Measurements from ENCODE around the gene SMIM36. TPM values are rescaled to one million over a fixed set of nuclear protein-coding genes. Genes with fewer than 3 reads are reported as not detected.
"Not testable (repeated sequence)": the region's sequence is repeated elsewhere in the genome, so short reads cannot be mapped to it uniquely, and the experiment has no call there.

SMIM36 gene
- total RNA-seq, 1 donor from 2014 or later: not detected

GRCh38 chr17:55434721-55435120, 76.5 kb downstream of the SMIM36 start:
- Histone ChIP-seq H3K27me3 (no peaks in the 10 kb centered on the region), H3K4me3 (no peak overlapping the region), H3K27ac (no peak overlapping the region), H3K36me3 (no peaks in the 10 kb centered on the region), H3K9me3 (no peaks in the 10 kb centered on the region), H3K4me1 (peaks cover 27% of the 10 kb centered on the region)
- intact Hi-C loops (cut with DNase I): no loop called here
- TF ChIP-seq POLR2AphosphoS5 (IDR thresholded peaks at IDR 0.05; ENCODE audit: insufficient read depth in 1 of 2, low read depth in 1 of 2): no peak
- TF ChIP-seq, protein P1, sequence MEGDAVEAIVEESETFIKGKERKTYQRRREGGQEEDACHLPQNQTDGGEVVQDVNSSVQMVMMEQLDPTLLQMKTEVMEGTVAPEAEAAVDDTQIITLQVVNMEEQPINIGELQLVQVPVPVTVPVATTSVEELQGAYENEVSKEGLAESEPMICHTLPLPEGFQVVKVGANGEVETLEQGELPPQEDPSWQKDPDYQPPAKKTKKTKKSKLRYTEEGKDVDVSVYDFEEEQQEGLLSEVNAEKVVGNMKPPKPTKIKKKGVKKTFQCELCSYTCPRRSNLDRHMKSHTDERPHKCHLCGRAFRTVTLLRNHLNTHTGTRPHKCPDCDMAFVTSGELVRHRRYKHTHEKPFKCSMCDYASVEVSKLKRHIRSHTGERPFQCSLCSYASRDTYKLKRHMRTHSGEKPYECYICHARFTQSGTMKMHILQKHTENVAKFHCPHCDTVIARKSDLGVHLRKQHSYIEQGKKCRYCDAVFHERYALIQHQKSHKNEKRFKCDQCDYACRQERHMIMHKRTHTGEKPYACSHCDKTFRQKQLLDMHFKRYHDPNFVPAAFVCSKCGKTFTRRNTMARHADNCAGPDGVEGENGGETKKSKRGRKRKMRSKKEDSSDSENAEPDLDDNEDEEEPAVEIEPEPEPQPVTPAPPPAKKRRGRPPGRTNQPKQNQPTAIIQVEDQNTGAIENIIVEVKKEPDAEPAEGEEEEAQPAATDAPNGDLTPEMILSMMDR (IDR thresholded peaks at IDR 0.05): no peak
- TF ChIP-seq POLR2A (IDR thresholded peaks at IDR 0.05): no peak
- DNase-seq (ENCODE audit: extremely low spot score in 2 of 2): no peak

DNA sequence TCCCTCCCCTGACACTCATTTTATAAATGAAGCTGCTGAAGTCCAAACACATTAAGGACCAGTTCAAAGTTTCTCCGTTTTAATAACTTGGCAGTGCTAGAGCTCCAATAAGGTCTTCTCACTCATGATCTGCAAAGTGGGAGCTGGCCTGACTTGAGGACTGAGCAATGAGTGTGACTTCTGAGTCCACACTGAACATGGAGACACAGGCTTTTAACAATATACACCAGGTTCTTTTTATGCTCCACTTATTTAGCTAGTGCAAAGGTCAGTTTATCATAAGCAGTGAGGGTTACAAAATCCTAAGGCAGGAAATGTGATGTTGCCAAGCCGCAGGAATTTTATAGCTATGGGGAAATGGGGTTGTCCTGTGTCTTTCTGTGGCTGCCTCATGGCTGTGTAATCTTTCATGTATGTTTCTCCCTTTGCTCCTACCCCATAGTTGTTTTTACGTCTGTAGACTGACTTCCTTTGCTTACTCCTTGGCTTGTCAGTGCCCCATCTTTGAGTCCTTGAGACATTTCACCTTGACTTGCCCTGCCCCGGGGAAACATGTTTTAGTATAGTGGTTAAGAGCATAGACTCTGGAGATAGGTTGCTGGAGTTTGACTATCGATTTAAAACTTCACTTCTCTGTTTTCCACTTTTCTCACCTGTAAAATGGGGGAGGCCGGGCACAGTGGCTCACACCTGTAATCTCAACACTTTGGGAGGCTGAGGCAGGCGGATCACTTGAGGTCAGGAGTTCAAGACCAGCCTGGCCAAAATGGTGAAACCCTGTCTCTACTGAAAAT, 77.4 kb downstream of the SMIM36 start:
- H3K27ac ChIP-seq: peak overlapping the region; percentile 56
- DNase-seq (ENCODE audit: extremely low spot score in 2 of 2): peak in 1 of 2 donors; percentile 89
- no peaks in the 10 kb centered on the region for H3K27me3 ChIP-seq
- H3K4me3 ChIP-seq: no peak overlapping the region
- peak in 1 of 2 donors; percentile 31 for TF ChIP-seq POLR2AphosphoS5 (IDR thresholded peaks at IDR 0.05; ENCODE audit: insufficient read depth in 1 of 2, low read depth in 1 of 2)
- TF ChIP-seq, protein P1 (IDR thresholded peaks at IDR 0.05): no peak
- no peaks in the 10 kb centered on the region for H3K36me3 ChIP-seq
- intact Hi-C loops (cut with DNase I): no loop called here
- no peaks in the 10 kb centered on the region for H3K9me3 ChIP-seq
- H3K4me1 ChIP-seq: peaks cover 27% of the 10 kb centered on the region

- intact Hi-C loops (cut with DNase I): no loop called here
- H3K27me3 ChIP-seq: no peaks in the 10 kb centered on the region
- H3K9me3 ChIP-seq: no peaks in the 10 kb centered on the region
- H3K27ac ChIP-seq: peak overlapping the region; percentile 56
- DNase-seq (ENCODE audit: extremely low spot score in 2 of 2): no peak
- H3K4me1 ChIP-seq: peaks cover 27% of the 10 kb centered on the region
- TF ChIP-seq POLR2AphosphoS5 (IDR thresholded peaks at IDR 0.05; ENCODE audit: insufficient read depth in 1 of 2, low read depth in 1 of 2) (no peak), POLR2A (IDR thresholded peaks at IDR 0.05) (no peak)
- TF ChIP-seq, protein P1 (IDR thresholded peaks at IDR 0.05): no peak
- no peak overlapping the region for H3K4me3 ChIP-seq
- H3K36me3 ChIP-seq: no peaks in the 10 kb centered on the region
These were observed 78.1 kb downstream of the SMIM36 start for GRCh38 chr17:55433029-55433628.

GRCh38 chr17:55432358-55433028, 78.8 kb downstream of the SMIM36 start:
- H3K27ac ChIP-seq: peak overlapping the region; percentile 56
- H3K4me1 ChIP-seq: peaks cover 27% of the 10 kb centered on the region
- intact Hi-C loops (cut with DNase I): no loop called here

DNA sequence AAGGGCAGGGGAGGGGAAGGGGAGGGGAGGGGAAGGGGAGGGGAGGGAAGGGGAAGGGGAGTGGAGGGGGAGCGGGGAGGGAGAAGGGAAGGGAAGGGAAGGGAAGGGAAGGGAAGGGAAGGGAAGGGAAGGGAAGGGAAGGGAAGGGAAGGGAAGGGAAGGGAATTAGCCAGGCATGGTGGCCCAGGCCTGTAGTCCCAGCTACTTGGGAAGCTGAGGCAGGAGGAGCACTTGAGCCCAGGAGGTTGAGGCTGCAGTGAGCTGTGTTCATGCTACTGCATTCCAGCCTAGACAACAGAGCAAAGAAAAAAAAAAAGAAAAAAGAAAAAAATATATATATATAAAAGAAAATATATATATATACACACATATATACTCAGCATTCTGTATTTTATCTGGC, 79.3 kb downstream of the SMIM36 start:
- H3K27me3 ChIP-seq; DNase-seq (ENCODE audit: extremely low spot score in 2 of 2); H3K27ac ChIP-seq; H3K36me3 ChIP-seq; H3K9me3 ChIP-seq; intact Hi-C loops (cut with DNase I); H3K4me3 ChIP-seq: not testable (repeated sequence)
- peaks cover 27% of the 10 kb centered on the region for H3K4me1 ChIP-seq

More at GRCh38 chr17:55432358-55433028, 78.8 kb downstream of the SMIM36 start:
- no peak for DNase-seq (ENCODE audit: extremely low spot score in 2 of 2)
- H3K9me3 ChIP-seq: no peaks in the 10 kb centered on the region
- no peak overlapping the region for H3K4me3 ChIP-seq
- H3K27me3 ChIP-seq: no peaks in the 10 kb centered on the region
- TF ChIP-seq, protein P1 (IDR thresholded peaks at IDR 0.05): no peak
- no peak for TF ChIP-seq POLR2A (IDR thresholded peaks at IDR 0.05)
- TF ChIP-seq POLR2AphosphoS5 (IDR thresholded peaks at IDR 0.05; ENCODE audit: insufficient read depth in 1 of 2, low read depth in 1 of 2): no peak
- no peaks in the 10 kb centered on the region for H3K36me3 ChIP-seq

All from vagina (tissue), 2 donors.